G401 (cell line): ENCODE measurements around the gene CDH16. TPM values are rescaled to one million over a fixed set of nuclear protein-coding genes. Genes with fewer than 3 reads are reported as not detected.
A peak's percentile ranks its signal among the peaks of the same experiment; 100 is the strongest.
"Not testable (repeated sequence)": the region's sequence is repeated elsewhere in the genome, so short reads cannot be mapped to it uniquely, and the experiment has no call there.

Source experiments
- DNase-seq: peaks from one replicate; pipeline ENCODE4 v3.0.0-alpha.2; 2015; ENCODE audit warnings: low spot score
- in situ Hi-C: cut with HindIII; loops from 2 replicates; pipeline ENCODE4 v1.10.0; 2016; ENCODE audit warnings: low sequenced_read_pairs, mixed read lengths
- total RNA-seq: library from RNA; depleted of rRNA; stranded (reverse); fragments of >200 nt; shearing (Covaris generic); gene quantifications from 2 replicates; pipeline ENCODE4 v1.2.3, GENCODE V29; 2014; rRNA removed

The CDH16 gene
- total RNA-seq: 0.25 TPM in 1 of 2 replicates, not detected in the other

DNA sequence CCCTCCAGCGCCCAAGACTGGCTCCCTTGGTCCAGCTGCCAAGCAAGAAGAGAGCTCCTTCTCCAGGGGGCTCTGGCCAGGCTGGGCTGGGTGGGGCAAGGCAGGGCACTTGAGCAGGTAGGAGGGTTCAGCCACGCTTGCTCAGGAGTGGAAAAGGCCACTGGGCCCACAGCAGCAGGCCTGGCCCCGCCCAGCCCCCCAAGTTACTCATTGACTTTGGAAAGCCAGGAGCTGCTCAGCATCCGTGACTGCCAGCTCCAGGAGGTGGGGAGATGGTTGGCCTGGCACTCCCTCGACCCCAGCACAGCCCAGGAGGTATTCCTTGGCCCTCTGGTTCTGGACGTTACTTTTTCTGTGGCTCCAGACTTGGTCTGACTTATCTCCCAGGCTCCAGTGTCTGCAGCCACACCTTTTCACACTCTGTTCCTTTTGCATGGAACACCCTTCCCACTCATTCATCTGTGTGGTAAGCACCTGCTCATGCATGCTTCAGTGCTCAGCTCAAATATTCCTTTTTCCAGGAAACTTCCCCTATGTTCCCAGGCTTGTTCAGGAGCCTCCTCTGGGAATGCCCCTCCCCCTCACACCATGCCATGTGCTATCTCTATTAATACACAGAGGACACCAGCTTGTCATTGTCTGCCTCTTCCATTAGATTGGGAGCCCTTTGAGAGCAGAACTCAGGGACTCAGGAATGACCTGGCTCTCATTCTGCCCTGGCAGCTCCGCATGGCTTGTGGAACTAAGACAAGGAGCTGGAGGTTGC lies at the start of gene CDH16:
CDH16 (minus strand) TSS at position 83 of the 766 bp plus-strand sequence. CDS start 820 bp downstream, outside the sequence.
- in situ Hi-C loops: no loop called here
- no peak for DNase-seq

DNA sequence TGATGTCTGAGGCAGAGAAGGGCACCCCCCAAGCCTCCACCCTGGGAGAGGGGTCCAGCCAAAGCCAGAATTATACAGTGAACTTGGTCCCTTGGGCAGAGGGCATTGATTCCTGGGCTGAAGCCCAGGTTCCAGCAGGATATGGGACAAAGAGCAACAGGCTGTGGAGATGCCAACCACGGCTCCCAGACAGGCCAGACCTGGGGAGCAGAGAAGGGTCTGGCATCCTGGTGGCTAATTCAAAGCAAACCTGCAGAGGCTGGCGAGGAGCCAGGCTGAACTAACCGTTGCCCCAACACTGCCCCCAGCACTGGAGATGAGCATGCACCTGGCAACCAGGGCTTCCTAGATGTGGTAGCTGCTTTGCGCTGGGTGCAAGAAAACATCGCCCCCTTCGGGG lies 45.4 kb upstream of the CDH16 start:
- no peak for DNase-seq
- in situ Hi-C loops: no loop called here

DNA sequence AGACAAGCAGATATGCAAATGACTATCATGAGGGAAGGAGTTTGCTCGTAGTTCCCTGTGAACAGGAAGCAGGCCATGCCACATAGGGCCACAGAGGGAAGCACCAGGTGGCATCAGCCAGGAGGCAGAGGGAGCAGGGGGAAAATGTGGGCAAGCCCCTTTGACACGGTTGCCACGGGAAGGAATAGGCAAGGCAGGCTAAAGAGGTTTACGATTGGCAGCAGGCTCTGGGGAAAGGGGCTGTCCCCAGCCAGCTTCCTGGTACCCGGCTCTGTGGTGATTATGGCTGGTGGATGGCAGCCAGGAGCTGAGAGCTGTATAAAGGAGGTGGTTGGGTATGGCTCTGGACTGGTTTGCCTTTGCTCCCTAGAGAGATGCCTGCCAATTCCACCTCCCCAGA lies 43.2 kb upstream of the CDH16 start:
- in situ Hi-C loops: no loop called here
- no peak for DNase-seq

- in situ Hi-C loops: no loop called here
- DNase-seq: peak; percentile 57
Measured at GRCh38 chr16:66961065-66961744, 42.5 kb upstream of the CDH16 start, which contains the start of gene CES3. TSS of gene CES3 (plus strand) at chr16:66961266. CDS start at chr16:66961308, 42 bp downstream.

DNA sequence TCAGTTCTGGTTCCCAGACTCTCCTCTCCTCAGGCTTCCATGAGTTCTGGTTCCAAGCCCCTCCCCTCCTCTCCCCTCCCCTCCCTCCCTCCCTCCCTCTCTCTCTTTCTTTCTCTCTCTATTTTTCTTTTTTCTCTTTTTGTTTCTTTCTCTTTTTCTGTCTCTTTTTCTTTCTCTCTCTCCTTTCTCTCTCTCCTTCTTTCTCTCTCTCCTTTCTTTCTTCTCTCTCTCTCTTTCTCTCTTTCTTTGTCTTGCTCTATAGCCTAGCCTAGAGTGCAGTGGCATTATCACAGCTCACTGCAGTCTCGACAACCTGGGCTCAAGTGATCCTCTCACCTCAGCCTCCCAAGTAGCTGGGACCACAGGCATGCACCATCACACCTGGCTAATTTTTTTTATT lies 41.6 kb upstream of the CDH16 start:
- no peak for DNase-seq
- in situ Hi-C loops: no loop called here

- in situ Hi-C loops: no loop called here
- DNase-seq: peak; percentile 91
Measured at GRCh38 chr16:66959704-66960161, 41.0 kb upstream of the CDH16 start.

- in situ Hi-C loops: no loop called here
- peak; percentile 23 for DNase-seq
Measured at GRCh38 chr16:66958857-66959703, 40.4 kb upstream of the CDH16 start.

DNA sequence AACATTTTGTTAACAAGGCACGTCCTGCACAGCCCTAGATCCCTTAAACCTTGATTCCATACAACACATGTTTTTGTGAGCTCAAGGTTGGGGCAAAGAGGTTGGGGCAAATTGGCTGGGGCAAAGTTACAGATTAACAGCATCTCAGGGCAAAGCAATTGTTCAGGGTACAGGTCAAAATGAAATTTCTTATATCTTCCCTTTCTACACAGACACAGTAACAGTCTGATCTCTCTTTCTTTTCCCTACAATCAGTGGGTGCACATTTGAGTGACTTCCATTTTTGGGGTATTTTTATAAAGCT lies 37.4 kb upstream of the CDH16 start:
- in situ Hi-C loops, DNase-seq: not testable (repeated sequence)

DNA sequence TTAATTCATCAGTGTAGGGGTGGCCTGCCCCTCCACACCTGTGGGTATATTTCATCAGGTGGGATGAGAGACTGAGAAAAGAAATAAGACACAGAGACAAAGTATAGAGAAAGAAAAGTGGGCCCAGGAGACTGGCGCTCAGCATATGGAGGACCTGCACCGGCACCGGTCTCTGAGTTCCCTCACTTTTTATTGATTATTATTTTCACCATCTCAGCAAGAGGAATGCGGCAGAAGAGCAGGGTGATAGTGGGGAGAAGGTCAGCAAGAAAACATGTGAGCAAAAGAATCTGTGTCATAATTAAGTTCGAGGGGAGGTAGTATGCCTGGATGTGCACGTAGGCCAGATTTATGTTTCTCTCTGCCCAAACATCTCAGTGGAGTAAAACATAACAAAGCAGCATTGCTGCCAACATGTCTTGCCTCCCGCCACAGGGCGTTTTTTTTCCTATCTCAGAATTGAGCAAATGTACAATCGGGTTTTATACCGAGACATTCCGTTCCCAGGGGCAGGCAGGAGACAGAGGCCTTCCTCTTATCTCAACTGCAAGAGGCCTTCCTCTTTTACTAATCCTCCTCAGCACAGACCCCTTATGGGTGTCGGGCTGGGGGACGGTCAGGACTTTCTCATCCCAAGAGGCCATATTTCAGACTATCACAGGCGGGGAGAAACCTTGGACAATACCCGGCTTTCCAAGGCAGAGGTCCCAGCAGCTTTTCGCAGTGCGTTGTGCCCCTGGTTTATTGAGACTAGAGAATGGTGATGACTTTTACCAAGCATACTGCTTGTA lies 36.9 kb upstream of the CDH16 start:
- DNase-seq, in situ Hi-C loops: not testable (repeated sequence)

- in situ Hi-C loops: no loop called here
Measured at GRCh38 chr16:66954097-66954659, 35.5 kb upstream of the CDH16 start.

DNA sequence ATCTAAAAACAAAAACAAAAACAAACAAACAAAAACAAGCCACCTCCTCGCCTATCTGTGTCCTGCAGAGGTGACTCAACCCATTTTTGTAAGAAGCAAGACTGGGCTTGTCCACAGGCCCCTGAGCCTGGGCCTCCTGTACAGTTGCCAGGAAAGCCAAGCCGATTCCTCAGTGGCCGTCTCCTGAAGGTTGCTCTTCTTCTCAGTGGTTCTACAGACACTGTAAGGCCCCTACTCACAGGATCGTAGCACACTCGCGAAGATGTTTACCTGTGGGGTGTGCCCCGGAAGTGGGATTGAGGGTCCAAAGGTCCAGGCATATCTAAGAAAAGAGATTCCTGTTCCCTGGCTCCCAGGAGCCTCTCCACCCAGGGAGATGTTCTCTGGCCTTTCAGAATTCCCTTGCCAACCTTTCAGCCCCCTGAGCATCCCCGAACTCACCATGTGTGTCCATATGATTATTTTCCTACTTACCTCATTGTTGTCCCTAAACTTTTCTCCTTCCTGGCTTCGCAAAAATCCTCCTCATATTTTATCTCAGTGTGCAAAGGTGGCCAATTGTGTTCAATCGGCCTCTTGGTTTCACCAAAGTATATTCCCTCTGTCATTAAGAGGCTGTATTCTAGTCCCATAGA lies 34.9 kb upstream of the CDH16 start:
- in situ Hi-C loops: no loop called here
- no peak for DNase-seq

More at GRCh38 chr16:66954097-66954659, 35.5 kb upstream of the CDH16 start:
- peak; percentile 88 for DNase-seq

- in situ Hi-C loops: no loop called here
- DNase-seq: no peak
Measured at GRCh38 chr16:66952430-66953110, 33.9 kb upstream of the CDH16 start.

DNA sequence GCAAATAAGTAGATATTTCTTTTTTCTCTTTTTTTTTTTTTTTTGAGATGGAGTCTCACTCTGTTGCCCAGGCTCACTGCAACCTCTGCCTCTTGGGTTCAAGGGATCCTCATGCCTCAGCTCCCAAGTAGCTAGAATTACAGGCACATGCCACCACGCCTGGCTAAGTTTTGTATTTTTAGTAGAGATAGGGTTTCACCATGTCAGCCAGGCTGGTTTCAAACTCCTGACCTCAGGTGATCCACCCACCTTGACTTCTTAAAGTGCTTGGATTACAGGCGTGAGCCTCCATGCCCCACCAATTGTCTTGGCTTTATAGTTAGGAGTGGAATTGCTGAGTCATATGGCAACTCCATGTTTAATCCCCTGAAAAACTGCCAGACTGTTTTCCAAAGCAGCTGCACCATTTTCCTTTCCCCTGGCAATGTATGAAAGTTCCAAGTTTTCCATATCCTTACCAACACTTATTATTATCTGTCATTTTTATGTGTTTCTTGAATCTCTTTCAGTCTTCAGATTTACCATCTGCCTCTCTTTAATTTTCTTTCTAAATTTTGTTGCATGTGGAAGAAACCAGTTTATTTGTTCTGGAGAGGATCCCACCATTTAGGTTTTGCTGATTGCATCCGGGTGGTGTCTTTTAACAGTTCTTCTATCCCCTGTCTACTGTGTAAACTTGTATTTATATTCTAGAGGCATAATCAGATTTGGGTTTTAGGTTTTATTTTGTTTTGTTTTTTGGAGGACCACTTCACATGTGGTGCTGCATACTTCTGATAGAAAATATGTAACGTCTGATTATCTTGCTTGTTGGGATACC lies 32.5 kb upstream of the CDH16 start:
- in situ Hi-C loops: no loop called here
- DNase-seq: no peak

- in situ Hi-C loops: no loop called here
- no peak for DNase-seq
Measured at GRCh38 chr16:66950437-66950836, 31.8 kb upstream of the CDH16 start.

DNA sequence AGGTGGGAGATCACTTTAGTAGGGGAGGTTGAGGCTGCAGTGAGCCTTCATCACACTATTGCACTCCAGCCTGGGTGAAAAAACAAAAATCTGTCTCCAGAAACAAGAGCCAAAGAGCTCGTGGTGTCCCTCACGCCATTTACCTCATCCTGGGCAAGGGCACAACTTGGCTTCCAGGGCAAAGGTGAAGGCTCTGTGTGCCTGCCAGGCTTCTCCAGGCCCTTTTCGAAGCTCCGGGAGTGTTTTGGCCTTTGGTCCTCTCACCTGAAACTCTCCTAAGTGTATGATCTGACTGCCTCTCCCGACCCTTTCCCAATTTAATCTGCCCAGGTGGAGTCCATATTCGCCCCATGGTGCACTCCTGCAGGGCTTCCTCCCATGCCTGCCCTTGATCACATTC lies 30.8 kb upstream of the CDH16 start:
- in situ Hi-C loops: no loop called here
- DNase-seq: no peak

DNA sequence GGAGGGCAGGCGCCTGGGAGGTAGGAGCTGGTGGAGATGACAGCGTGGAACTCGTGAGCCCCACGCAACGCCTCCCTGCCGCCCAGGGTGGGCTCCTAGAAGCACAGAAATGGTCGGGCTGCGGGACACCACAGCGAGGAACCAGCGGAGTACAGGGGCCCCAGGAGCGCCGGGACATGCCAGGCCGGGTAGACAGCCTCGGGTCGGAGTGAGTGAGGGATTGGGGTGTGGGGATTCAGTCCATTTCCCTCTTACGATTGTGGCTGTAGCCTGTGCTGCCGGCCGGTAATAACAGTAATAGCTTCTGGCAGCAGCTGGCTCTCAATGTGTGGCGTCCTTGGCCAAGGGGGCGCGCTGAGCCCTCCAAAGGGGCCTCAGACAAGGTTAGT lies 30.1 kb upstream of the CDH16 start:
- DNase-seq: no peak
- in situ Hi-C loops: no loop called here
